ENCODE data around the gene ODAD4. TPM values are rescaled to one million over a fixed set of nuclear protein-coding genes. Genes with fewer than 3 reads are reported as not detected.

Gene ODAD4
- total and polyA plus RNA-seq, 3 donors from 2014 or later = 22.3 to 53.7 (median 26.0) TPM

DNA sequence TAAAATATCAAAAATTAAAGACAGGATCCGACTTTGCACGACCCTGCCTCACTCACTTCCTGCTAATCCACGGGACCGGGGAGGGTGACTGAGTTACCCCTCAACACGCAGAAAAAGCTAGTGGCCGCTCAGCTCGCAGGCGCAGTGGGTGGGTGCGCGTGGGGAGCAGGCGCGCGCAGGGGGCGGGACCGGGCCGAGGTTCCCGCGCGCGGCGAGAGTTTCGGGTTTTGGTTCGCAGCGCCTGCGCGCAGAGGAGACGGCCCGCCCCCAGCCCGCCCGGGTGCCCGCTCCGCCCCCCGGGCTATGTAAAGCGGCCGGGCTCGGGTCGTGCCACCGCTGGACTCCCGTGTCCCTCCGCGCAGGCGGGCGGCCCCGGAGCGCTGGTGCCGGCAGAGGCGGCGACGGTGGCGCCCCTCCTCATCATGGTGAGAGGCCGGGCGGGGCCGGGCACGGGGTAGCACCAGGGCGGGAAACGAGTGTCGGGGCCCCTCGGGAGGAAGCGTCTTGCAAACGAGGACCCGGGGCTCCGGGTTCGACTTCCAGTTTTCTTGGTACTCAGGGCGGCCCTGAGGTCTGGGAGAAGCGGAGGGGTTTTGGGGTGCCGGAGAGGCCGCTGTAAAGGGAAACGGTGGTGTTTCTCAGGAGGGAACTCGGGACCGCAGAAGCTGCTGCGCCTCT is 36.2 kb downstream of the ODAD4 start, which contains the start of gene CNP:
Gene CNP, plus strand, starts transcription at position 333 of the 678 bp plus-strand sequence. Its CDS starts 90 bp downstream, at position 423.
- intact Hi-C loops (cut with DNase I; ENCODE audit: low total_unique reads) = loop anchor here (5.0 to 10.0 kb wide), 2 partner anchors 58 to 146 kb away; partner anchors contain the start of genes DHX58 and NKIRAS2
- Histone ChIP-seq H3K4me1 (peaks cover 22% of the 10 kb centered on the region), H3K27ac (peak within 1 kb of the TSS; percentile 90 to 92), H3K4me3 (peak within 1 kb of the TSS; percentile 95 to 96), H3K36me3 (ENCODE audit: low read depth, missing control alignments) (peaks cover 4% of the 10 kb centered on the region), H3K27me3 (no peaks in the 10 kb centered on the region), H3K9me3 (no peaks in the 10 kb centered on the region)
- DNase-seq = peak; percentile 94
- TF ChIP-seq POLR2A (IDR thresholded peaks at IDR 0.05) (no peak), CTCF (IDR thresholded peaks at IDR 0.05) (no peak)
- WGBS, 2 donors = 0% methylated on average over 15 to 53 of the region's 71 CpGs

GRCh38 chr17:41967141-41967920 is 36.9 kb downstream of the ODAD4 start:
- Histone ChIP-seq H3K36me3 (ENCODE audit: low read depth, missing control alignments) (peaks cover 4% of the 10 kb centered on the region), H3K27me3 (no peaks in the 10 kb centered on the region), H3K4me1 (peaks cover 25% of the 10 kb centered on the region), H3K4me3 (peak overlapping the region; percentile 95 to 96), H3K27ac (peak overlapping the region; percentile 90 to 92), H3K9me3 (no peaks in the 10 kb centered on the region)
- intact Hi-C loops (cut with DNase I; ENCODE audit: low total_unique reads) = loop anchor here (5.0 to 10.0 kb wide), 2 partner anchors 57 to 145 kb away; partner anchors contain the start of genes DHX58 and NKIRAS2
- TF ChIP-seq CTCF (IDR thresholded peaks at IDR 0.05) (no peak), POLR2A (IDR thresholded peaks at IDR 0.05) (no peak)
- 10 to 20% methylated on average over 7 to 39 of the region's 39 CpGs for WGBS, 2 donors
- peak; percentile 76 for DNase-seq

GRCh38 chr17:41967921-41968578 is 37.6 kb downstream of the ODAD4 start:
- DNase-seq = no peak
- peaks cover 4% of the 10 kb centered on the region for H3K36me3 ChIP-seq (ENCODE audit: low read depth, missing control alignments)
- H3K4me1 ChIP-seq = peaks cover 32% of the 10 kb centered on the region
- no peaks in the 10 kb centered on the region for H3K9me3 ChIP-seq
- peak overlapping the region; percentile 90 to 92 for H3K27ac ChIP-seq
- intact Hi-C loops (cut with DNase I; ENCODE audit: low total_unique reads) = loop anchor here (5.0 to 10.0 kb wide), 2 partner anchors 57 to 144 kb away; partner anchors contain the start of genes DHX58 and NKIRAS2
- TF ChIP-seq POLR2A (IDR thresholded peaks at IDR 0.05) (no peak), CTCF (IDR thresholded peaks at IDR 0.05) (no peak)
- peak overlapping the region; percentile 95 to 96 for H3K4me3 ChIP-seq
- WGBS, 2 donors = 77 to 83% methylated on average over 1 to 37 of the region's 37 CpGs
- H3K27me3 ChIP-seq = no peaks in the 10 kb centered on the region

DNA sequence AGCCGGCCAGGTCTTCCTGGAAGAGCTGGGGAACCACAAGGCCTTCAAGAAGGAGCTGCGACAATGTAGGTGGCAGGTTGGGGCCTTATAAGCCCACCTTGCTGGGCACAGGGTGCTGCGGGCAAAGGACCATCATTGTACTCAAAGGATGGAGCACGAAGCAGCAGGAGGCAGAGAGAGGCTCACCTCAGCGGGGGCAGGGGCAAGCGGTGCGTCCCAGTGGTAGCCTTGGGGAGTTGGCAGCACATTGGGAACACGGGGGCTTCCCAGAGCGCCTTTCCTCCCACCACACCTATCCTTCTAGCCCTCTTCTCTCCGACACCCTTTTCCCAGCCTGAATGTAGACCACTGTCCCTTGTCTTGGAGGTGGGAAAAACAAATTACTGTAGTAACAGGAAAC is 38.3 kb downstream of the ODAD4 start:
- no peak for TF ChIP-seq CTCF (IDR thresholded peaks at IDR 0.05)
- TF ChIP-seq POLR2A (IDR thresholded peaks at IDR 0.05) = no peak
- intact Hi-C loops (cut with DNase I; ENCODE audit: low total_unique reads) = loop anchor here (5.0 to 10.0 kb wide), 2 partner anchors 56 to 144 kb away; partner anchors contain the start of genes DHX58 and NKIRAS2
- 68 to 69% methylated on average over 10 of the region's 10 CpGs for WGBS, 2 donors
- Histone ChIP-seq H3K4me3 (no peak overlapping the region), H3K4me1 (peaks cover 38% of the 10 kb centered on the region), H3K36me3 (ENCODE audit: low read depth, missing control alignments) (peaks cover 4% of the 10 kb centered on the region), H3K27ac (peak overlapping the region in 1 of 2 donors; percentile 16), H3K27me3 (no peaks in the 10 kb centered on the region), H3K9me3 (no peaks in the 10 kb centered on the region)
- no peak for DNase-seq
